ENCODE results near the gene HSP90AB1.

Gene HSP90AB1

GRCh38 chr6:44246663-44247337 lies at the start of gene HSP90AB1:
Gene HSP90AB1 (plus strand): TSS chr6:44247101. CDS start chr6:44248630, 1,529 bp downstream.
- DNase-seq: peak; percentile 99

DNA sequence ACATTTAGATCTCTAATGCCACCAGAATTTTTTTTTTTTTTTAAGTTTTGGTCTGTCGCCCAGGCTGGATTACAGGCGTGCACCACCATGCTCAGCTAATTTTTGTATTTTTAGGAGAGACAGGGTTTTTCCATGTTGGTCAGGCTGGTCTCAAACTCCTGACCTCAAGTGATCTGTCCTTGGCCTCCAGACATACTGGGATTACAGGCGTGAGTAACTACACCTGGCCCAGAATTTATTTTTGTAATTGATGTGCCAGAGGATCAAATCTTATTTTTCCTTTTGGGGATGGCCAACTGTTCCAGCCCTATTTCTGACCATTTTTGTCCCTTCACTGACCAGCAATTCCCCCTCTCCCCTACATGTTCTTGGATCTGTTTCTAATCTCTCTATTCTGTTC lies 48.2 kb upstream of the HSP90AB1 start:
- no peak for DNase-seq

GRCh38 chr6:44199883-44200282 lies 47.0 kb upstream of the HSP90AB1 start:
- no peak for DNase-seq

- DNase-seq: no peak
Observed at GRCh38 chr6:44201200-44201599, 45.7 kb upstream of the HSP90AB1 start.

DNA sequence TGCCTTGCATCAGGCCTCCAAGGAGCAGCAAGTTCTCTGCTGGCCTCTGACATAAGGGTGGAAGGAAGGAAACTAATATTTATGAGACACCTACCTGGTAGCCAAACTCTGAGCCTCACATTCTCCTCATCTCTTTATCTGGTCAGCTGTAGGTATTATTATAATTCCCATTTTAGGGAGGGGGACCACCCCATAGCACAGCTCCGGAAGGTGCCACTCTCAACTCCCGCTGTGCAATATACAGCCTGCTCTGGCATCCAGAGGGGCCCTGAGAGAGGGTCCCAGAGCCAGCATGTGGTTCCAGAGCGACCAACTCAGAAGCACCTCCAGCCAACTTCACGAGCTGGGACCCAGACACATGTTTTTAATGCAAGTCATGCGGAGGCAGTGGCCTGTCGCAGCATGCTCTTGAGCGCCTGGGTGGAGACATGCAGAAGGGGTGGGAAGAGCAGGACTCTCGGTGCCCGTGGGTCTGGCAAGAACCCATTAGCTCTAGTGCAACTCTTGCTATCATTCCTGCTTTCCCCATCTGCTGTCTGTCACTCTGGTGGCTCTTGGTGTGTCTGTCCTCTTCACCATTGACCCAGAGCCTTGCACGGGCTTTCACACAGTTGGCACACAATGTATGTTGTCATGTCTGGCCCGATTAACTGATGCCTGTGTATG lies 45.1 kb upstream of the HSP90AB1 start:
- DNase-seq: no peak

GRCh38 chr6:44202332-44202971 lies 44.4 kb upstream of the HSP90AB1 start:
- DNase-seq: no peak

DNA sequence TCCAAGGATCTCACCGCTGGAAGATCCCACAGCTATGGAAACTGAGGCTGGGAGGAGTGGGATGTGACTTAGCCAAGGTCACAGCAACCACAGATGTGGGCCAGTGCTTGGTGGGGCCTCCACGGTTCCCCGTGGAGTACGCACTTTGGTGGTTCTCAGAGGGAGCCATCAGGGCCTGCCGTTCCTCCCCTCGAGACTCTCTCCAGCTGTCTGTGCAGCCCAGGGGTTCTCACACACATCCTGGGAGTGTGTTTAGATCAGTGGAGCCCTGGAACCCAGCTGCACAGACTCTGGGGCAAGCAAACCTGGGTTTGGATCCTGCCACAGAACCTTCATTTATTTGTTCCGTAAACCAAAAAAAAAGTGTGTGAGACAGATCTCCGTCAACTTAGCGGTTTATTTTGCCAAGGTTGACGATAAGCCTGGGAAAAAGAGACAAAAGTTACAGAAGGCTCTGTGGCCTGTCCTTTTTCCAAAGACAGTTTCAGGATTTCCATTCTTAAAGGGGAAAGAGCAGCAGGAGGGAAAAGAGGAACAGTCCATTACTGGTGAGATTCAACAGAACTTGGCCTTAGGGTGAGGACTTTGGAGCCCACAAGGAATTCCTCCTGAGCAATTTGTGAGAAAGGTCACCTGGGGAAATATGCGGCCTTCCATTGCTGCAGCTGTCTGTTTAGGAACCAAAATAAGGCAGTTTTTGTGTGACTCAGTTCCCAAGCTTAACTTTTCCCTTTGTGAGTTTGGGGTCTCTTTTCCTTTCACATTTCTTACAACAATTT lies 43.7 kb upstream of the HSP90AB1 start:
- DNase-seq: no peak

GRCh38 chr6:44203955-44204354 lies 42.9 kb upstream of the HSP90AB1 start:
- DNase-seq: no peak

- DNase-seq: no peak
Observed at GRCh38 chr6:44207966-44208365, 38.9 kb upstream of the HSP90AB1 start.

GRCh38 chr6:44211284-44211683 lies 35.6 kb upstream of the HSP90AB1 start:
- no peak for DNase-seq

GRCh38 chr6:44214307-44214706 lies 32.6 kb upstream of the HSP90AB1 start:
- DNase-seq: no peak

GRCh38 chr6:44216677-44217331 lies 30.1 kb upstream of the HSP90AB1 start, which contains the start of gene MYMX:
Gene MYMX (plus strand): TSS chr6:44216926. CDS start chr6:44217472, 546 bp downstream.
- DNase-seq: no peak

DNA sequence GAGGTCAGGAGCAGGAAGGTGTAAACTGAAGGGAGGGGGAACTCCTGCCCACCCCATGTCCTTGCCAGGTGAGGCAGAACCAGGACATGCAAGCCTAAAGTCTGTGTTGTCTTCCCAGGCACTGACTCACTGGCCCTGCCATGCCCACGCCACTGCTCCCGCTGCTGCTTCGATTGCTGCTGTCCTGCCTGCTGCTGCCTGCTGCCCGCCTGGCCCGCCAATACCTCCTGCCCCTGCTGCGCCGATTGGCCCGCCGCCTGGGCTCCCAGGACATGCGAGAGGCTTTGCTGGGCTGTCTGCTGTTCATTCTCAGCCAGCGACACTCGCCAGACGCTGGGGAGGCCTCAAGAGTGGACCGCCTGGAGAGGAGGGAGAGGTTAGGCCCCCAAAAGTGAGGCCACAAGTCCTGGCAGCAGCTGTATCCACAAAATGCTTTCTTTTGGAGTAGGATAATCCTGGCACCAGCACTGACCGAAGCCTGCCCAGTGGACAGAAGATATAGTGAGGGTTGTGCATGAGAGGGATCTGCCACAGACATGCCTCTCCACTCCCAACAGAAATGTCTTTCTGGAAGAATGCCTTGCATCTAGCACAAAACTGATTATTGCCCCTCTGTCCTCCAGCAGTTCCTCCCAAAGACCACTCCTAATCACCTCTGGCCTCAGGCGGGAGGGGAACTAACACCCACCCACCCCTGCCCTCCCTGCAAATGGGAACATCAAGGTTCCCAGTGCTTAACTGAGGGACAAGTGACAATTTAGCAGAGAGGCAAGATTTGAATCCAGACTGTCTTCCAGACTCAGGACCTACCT lies 29.4 kb upstream of the HSP90AB1 start:
- DNase-seq: no peak

DNA sequence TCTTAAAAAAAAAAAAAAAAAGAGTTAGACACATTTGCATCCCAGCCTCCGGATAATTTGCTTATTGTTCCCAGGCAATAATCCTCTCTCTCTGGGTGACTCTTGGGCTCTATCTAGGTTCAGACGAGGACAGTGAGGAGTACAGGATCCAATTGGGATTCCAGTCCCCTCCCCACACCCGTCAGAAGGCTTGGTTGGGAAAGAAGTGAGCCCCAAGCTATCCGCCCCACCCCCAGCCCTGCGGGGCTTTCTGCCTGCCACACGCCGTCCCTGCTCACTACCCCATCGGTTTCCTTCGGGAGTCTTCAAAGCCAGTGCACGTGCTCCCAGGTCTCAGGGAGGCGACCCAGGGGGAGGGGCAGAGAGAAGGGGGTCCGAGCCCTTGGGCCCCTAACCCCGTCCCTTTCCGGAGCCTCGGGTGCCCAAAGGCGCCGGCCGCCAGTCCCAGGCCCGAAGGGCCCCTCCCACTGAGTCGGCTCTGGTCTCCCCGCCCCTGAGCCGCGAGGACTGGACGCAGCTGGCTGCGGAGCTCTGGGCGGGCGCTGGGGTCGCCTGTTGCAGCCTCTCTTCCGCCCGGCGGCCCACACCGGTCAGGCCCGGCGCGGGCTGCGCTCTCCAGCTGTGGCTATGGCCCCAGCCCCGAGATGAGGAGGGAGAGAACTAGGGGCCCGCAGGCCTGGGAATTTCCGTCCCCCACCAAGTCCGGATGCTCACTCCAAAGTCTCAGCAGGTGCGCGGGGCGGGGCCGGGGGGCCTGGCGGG lies 27.7 kb upstream of the HSP90AB1 start:
- no peak for DNase-seq

GRCh38 chr6:44219815-44220784 lies 26.8 kb upstream of the HSP90AB1 start:
- DNase-seq: no peak

DNA sequence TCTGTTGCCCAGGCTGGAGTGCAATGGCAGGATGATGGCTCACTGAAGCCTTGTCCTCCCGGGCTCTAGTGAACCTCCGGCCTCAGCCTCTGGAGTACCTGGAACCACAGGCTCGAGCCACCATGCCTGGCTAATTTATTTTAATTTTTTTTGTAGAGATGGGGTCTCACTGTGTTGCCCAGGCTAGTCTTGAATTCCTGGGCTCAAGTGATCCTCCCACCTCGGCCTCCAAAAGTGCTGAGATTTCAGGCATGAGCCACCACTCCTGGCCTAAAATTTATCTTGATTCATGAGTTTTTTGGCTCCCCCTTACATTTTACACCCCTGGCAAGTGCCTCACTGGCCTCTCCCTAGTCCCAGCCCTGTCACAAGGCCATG lies 26.0 kb upstream of the HSP90AB1 start:
- DNase-seq: no peak

- peak; percentile 83 for DNase-seq
Observed at GRCh38 chr6:44221291-44221960, 25.5 kb upstream of the HSP90AB1 start.

DNA sequence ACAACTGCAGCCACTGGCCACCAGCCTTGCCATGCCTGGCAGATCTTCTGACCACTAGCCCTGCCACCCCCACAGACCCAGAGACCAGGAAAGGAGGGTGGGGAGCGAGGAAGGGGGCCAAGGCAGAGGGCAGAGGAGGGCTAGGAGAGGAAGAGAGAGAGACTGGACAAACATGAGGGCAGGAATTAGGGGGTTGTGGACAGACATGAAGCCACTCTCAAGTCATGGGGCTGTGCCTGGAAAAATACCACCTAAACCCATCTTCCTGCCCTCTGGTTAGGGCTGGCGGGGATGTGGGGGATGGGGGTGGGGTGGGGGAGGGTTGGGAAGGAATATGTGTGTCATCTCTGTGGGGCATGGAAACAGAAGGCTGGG lies 25.0 kb upstream of the HSP90AB1 start:
- no peak for DNase-seq

Measured in activated CD4-positive, alpha-beta T cell treated with anti-CD3 and anti-CD28 coated beads, Interleukin-2, amount 50 U/mL, for 16 hours (primary cell).